H54 (cell line): ENCODE measurements around the gene LIN37.
A peak's percentile ranks its signal among the peaks of the same experiment; 100 is the strongest.

Experiments
- DNase-seq: peaks from one replicate; pipeline ENCODE4 v3.0.0; 2011; ENCODE audit warnings: low spot score, mixed read lengths; ENCODE audit not compliant: insufficient read length
- FAIRE-seq: peaks from 3 replicates; lab custom pipeline; 2011; peaks lifted over from hg19 to GRCh38; lab: Jason Lieb, UNC
- POLR2A ChIP-seq: IDR thresholded peaks from 2 replicates; pipeline ENCODE4 v1.6.1; 2011; ENCODE audit warnings: low read depth, mild to moderate bottlenecking, low read length

LIN37 gene

GRCh38 chr19:35774274-35775045, 26.1 kb downstream of the LIN37 start:
- TF ChIP-seq POLR2A: no peak
- no peak for DNase-seq
- no peak for FAIRE-seq

GRCh38 chr19:35775046-35775297, 26.6 kb downstream of the LIN37 start:
- no peak for DNase-seq
- FAIRE-seq: no peak
- TF ChIP-seq POLR2A: no peak

- FAIRE-seq (peak; percentile 75), DNase-seq (peak; percentile 99)
- peak; percentile 72 for TF ChIP-seq POLR2A
Measured at GRCh38 chr19:35775298-35776101, 27.1 kb downstream of the LIN37 start, which contains the start of gene ARHGAP33. Gene ARHGAP33, plus strand, starts transcription at chr19:35775564. Its CDS starts 95 bp downstream, at chr19:35775659.

- no peak for TF ChIP-seq POLR2A
- FAIRE-seq: no peak
- DNase-seq: no peak
Measured at GRCh38 chr19:35776102-35776788, 27.9 kb downstream of the LIN37 start.

- DNase-seq: no peak
- TF ChIP-seq POLR2A: no peak
- no peak for FAIRE-seq
Measured at GRCh38 chr19:35777086-35777841, 28.9 kb downstream of the LIN37 start.

- no peak for TF ChIP-seq POLR2A
- no peak for FAIRE-seq
- no peak for DNase-seq
Measured at GRCh38 chr19:35777961-35778360, 29.6 kb downstream of the LIN37 start.

- no peak for TF ChIP-seq POLR2A
- FAIRE-seq (no peak), DNase-seq (no peak)
Measured at GRCh38 chr19:35779033-35779432, 30.7 kb downstream of the LIN37 start.

- no peak for TF ChIP-seq POLR2A
- DNase-seq: no peak
- FAIRE-seq: no peak
Measured at GRCh38 chr19:35780058-35780457, 31.7 kb downstream of the LIN37 start.

- no peak for FAIRE-seq
- TF ChIP-seq POLR2A: no peak
Measured at GRCh38 chr19:35780717-35781116, 32.3 kb downstream of the LIN37 start.

GRCh38 chr19:35781650-35782049, 33.3 kb downstream of the LIN37 start:
- TF ChIP-seq POLR2A: no peak
- no peak for DNase-seq
- no peak for FAIRE-seq

More at GRCh38 chr19:35780717-35781116, 32.3 kb downstream of the LIN37 start:
- DNase-seq: no peak

- FAIRE-seq (no peak), DNase-seq (no peak)
- no peak for TF ChIP-seq POLR2A
Measured at GRCh38 chr19:35782589-35782988, 34.2 kb downstream of the LIN37 start.

- no peak for TF ChIP-seq POLR2A
- DNase-seq: no peak
- FAIRE-seq: no peak
Measured at GRCh38 chr19:35783469-35784434, 35.4 kb downstream of the LIN37 start.
